C4-2B (cell line): ENCODE data around the gene ARL8B.

Experiments used
- ZFX ChIP-seq: fragments of 450-650 bp; IDR thresholded peaks from 2 replicates; pipeline ENCODE4 v1.6.1; 2017
- TF ChIP-seq, protein P1 (sequence below): fragments of 450-650 bp; conservative IDR thresholded peaks from 2 replicates; pipeline ENCODE4 v1.5.1; 2017; ENCODE audit warnings: mild to moderate bottlenecking

DNA sequence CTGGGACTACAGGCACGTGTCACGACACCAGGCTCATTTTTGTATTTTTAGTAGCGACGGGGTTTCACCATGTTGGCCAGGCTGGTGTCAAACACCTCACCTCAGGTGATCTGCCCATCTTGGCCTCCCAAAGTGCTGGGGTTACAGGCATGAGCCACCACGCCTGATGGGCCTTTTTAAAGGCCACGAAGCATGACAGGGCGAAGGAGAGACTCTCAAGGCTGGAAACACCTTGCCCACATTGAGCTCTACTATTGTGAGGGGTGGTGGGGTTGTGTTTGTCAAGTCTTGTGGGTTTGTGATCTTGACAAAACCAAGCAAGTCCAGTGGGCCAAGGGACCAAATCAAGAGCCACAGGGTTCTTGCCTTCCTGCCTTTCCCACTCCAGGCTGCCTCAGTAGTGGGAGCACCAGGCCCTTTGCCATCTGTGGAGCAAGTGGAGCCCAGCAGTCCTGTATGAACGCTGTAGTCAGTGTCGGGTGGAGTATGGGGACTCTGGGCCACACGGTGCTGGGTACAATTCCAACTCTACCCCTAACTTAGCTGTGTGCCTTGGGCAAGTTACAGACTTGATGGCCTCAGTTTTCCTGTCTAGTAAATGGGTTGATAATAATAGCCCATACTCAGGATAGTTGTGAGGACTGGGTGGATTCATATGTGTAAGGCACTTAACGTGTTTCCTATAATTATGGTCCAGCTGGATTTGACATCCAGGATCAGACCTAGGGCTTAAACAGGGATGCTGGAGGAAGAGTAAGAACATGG, 98.8 kb downstream of the ARL8B start:
- TF ChIP-seq, protein P1, sequence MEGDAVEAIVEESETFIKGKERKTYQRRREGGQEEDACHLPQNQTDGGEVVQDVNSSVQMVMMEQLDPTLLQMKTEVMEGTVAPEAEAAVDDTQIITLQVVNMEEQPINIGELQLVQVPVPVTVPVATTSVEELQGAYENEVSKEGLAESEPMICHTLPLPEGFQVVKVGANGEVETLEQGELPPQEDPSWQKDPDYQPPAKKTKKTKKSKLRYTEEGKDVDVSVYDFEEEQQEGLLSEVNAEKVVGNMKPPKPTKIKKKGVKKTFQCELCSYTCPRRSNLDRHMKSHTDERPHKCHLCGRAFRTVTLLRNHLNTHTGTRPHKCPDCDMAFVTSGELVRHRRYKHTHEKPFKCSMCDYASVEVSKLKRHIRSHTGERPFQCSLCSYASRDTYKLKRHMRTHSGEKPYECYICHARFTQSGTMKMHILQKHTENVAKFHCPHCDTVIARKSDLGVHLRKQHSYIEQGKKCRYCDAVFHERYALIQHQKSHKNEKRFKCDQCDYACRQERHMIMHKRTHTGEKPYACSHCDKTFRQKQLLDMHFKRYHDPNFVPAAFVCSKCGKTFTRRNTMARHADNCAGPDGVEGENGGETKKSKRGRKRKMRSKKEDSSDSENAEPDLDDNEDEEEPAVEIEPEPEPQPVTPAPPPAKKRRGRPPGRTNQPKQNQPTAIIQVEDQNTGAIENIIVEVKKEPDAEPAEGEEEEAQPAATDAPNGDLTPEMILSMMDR: no peak
- no peak for TF ChIP-seq ZFX
